Neural cell (in vitro differentiated cells): ENCODE measurements around the gene FAM168A. TPM values are rescaled to one million over a fixed set of nuclear protein-coding genes. Genes with fewer than 3 reads are reported as not detected.

Source experiments
- H2AFZ ChIP-seq: fragments of 200-600, 300-800 bp; sonication (generic), shearing (Covaris generic); 2 replicates; pipeline ENCODE4 v1.6.0; 2014; ENCODE audit warnings: low read depth, mild to moderate bottlenecking, antibody characterized with exemption, low read length, moderate library complexity
- H3F3A ChIP-seq: fragments of 200-600 bp; shearing (Covaris generic); 2 replicates; pipeline ENCODE4 v1.6.1; 2016; ENCODE audit warnings: mild to moderate bottlenecking, moderate library complexity, mixed read lengths, antibody characterized with exemption, low read length; ENCODE audit not compliant: insufficient read depth, poor library complexity, severe bottlenecking
- H3K27ac ChIP-seq: fragments of 200-600, 300-800 bp; sonication (generic), shearing (Covaris generic); 2 replicates; pipeline ENCODE4 v1.5.1; 2014; ENCODE audit warnings: mild to moderate bottlenecking, low read length, moderate library complexity
- H3K27me3 ChIP-seq: fragments of 300-800, 200-600 bp; sonication (generic), shearing (Covaris generic); 2 replicates; pipeline ENCODE4 v1.6.0; 2014; ENCODE audit warnings: mild to moderate bottlenecking, low read depth, low read length, moderate library complexity; ENCODE audit not compliant: insufficient read depth
- H3K36me3 ChIP-seq: fragments of 300-800, 200-600 bp; sonication (generic), shearing (Covaris generic); 2 replicates; pipeline ENCODE4 v1.5.1; 2014; ENCODE audit warnings: mild to moderate bottlenecking, antibody characterized with exemption, low read length, moderate library complexity; ENCODE audit not compliant: insufficient read depth
- H3K4me2 ChIP-seq: fragments of 300-800, 200-600 bp; sonication (generic), shearing (Covaris generic); 2 replicates; pipeline ENCODE4 v1.6.0; 2014; ENCODE audit warnings: mild to moderate bottlenecking, low read length
- H3K4me3 ChIP-seq: fragments of 300-800, 200-600 bp; sonication (generic), shearing (Covaris generic); 2 replicates; pipeline ENCODE4 v1.5.1; 2014; ENCODE audit warnings: mild to moderate bottlenecking, low read length, moderate library complexity
- H3K79me2 ChIP-seq: fragments of 200-600 bp; shearing (Covaris generic); replicated peaks from 2 replicates; pipeline ENCODE4 v1.6.0; 2014; ENCODE audit warnings: mild to moderate bottlenecking, low read length, moderate library complexity; ENCODE audit not compliant: insufficient read depth
- H3K9ac ChIP-seq: fragments of 300-800, 200-600 bp; sonication (generic), shearing (Covaris generic); 2 replicates; pipeline ENCODE4 v1.6.1; 2016; ENCODE audit warnings: mild to moderate bottlenecking, low read length, mixed read lengths
- H3K9me2 ChIP-seq: fragments of 200-600 bp; shearing (Covaris generic); 2 replicates; pipeline ENCODE4 v1.6.1; 2016; ENCODE audit warnings: mild to moderate bottlenecking, low read length, mixed read lengths; ENCODE audit not compliant: insufficient read depth
- H3K9me3 ChIP-seq: fragments of 200-600, 300-800 bp; sonication (generic), shearing (Covaris generic); 2 replicates; pipeline ENCODE4 v1.6.1; 2016; ENCODE audit warnings: mild to moderate bottlenecking, mixed run types, low read length, moderate library complexity, mixed read lengths
- H4K20me1 ChIP-seq: fragments of 200-600 bp; shearing (Covaris generic); 2 replicates; pipeline ENCODE4 v1.6.1; 2016; ENCODE audit warnings: mild to moderate bottlenecking, mixed run types; ENCODE audit not compliant: insufficient read depth
- EP300 ChIP-seq: fragments of 450-650 bp; conservative IDR thresholded peaks from 2 replicates; pipeline ENCODE4 v1.6.1; 2014; ENCODE audit warnings: antibody characterized with exemption, mild to moderate bottlenecking, moderate library complexity; ENCODE audit not compliant: poor library complexity, severe bottlenecking
- EZH2 ChIP-seq: fragments of 200-600, 300-800 bp; shearing (Covaris generic), sonication (generic); IDR thresholded peaks from 2 replicates; pipeline ENCODE4 v1.6.1; 2014; ENCODE audit warnings: antibody characterized with exemption, low read length, borderline replicate concordance, mild to moderate bottlenecking; ENCODE audit not compliant: insufficient read depth, poor library complexity, severe bottlenecking
- MXI1 ChIP-seq: fragments of 450-650 bp; conservative IDR thresholded peaks from 2 replicates; pipeline ENCODE4 v1.6.1; 2014; ENCODE audit warnings: antibody characterized with exemption, mild to moderate bottlenecking; ENCODE audit not compliant: poor library complexity, severe bottlenecking
- POLR2AphosphoS5 ChIP-seq: IDR thresholded peaks from 2 replicates; pipeline ENCODE4 v1.6.1; 2012
- RAD21 ChIP-seq: fragments of 450-650 bp; conservative IDR thresholded peaks from 2 replicates; pipeline ENCODE4 v1.6.1; 2014; ENCODE audit warnings: antibody characterized with exemption, mild to moderate bottlenecking, moderate library complexity
- SMC3 ChIP-seq: fragments of 450-650 bp; conservative IDR thresholded peaks from 2 replicates; pipeline ENCODE4 v1.6.1; 2014; ENCODE audit warnings: antibody characterized with exemption, mild to moderate bottlenecking, moderate library complexity; ENCODE audit not compliant: poor library complexity
- TAF1 ChIP-seq: IDR thresholded peaks from 2 replicates; pipeline ENCODE4 v1.6.1; 2012; ENCODE audit warnings: low read depth
- polyA plus RNA-seq: library from polyadenylated mRNA; depleted of rRNA; stranded (reverse); fragments of >200 nt; gene quantifications from 2 replicates; pipeline ENCODE4 v1.2.3, GENCODE V29; 2014
- TF ChIP-seq, protein P1 (sequence below): fragments of 450-650 bp; IDR thresholded peaks from 2 replicates; pipeline ENCODE4 v1.5.1; 2014; ENCODE audit warnings: antibody characterized with exemption, mild to moderate bottlenecking, moderate library complexity; ENCODE audit not compliant: poor library complexity, severe bottlenecking
- TF ChIP-seq, protein P2 (sequence below): IDR thresholded peaks from 2 replicates; pipeline ENCODE4 v1.6.1; 2012; ENCODE audit warnings: borderline replicate concordance

FAM168A gene
- polyA plus RNA-seq, 1 donor from 2014 or later: 67.3 TPM

DNA sequence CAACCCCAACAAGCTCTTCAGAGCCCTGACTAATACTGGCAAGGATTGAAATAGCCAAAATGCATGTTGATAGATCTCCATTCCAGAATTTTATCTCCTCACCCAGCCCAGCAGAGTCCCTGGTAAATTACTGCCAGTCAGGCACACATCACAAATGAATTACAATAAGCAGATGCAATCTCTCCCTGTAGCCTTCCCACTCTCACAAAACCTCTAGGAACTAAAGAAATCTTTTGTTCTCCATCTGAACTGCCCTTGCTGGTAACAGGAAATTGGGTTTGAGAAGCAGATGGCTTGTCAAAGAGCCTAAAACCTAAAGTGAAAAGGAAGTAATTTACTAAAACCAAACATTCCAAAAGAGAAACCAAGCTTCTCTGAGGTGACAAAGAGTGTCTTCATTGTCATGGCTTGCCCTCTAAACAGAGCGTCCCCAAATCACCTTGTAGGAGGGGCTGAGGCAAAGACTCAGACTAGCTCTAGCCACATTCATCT is 59.5 kb downstream of the FAM168A start:
- Histone ChIP-seq H3K9ac (no peak overlapping the region), H3K9me3 (no peaks in the 10 kb centered on the region), H3K4me2 (no peak overlapping the region), H3K27me3 (no peaks in the 10 kb centered on the region), H3K9me2 (no peaks in the 10 kb centered on the region), H4K20me1 (no peaks in the 10 kb centered on the region), H3K27ac (no peak overlapping the region), H2AFZ (no peak overlapping the region), H3K36me3 (no peaks in the 10 kb centered on the region), H3F3A (no peaks in the 10 kb centered on the region), H3K79me2 (peaks cover 27% of the 10 kb centered on the region), H3K4me3 (no peak overlapping the region)
- TF ChIP-seq SMC3: no peak
- no peak for TF ChIP-seq EZH2
- TF ChIP-seq, protein P1, sequence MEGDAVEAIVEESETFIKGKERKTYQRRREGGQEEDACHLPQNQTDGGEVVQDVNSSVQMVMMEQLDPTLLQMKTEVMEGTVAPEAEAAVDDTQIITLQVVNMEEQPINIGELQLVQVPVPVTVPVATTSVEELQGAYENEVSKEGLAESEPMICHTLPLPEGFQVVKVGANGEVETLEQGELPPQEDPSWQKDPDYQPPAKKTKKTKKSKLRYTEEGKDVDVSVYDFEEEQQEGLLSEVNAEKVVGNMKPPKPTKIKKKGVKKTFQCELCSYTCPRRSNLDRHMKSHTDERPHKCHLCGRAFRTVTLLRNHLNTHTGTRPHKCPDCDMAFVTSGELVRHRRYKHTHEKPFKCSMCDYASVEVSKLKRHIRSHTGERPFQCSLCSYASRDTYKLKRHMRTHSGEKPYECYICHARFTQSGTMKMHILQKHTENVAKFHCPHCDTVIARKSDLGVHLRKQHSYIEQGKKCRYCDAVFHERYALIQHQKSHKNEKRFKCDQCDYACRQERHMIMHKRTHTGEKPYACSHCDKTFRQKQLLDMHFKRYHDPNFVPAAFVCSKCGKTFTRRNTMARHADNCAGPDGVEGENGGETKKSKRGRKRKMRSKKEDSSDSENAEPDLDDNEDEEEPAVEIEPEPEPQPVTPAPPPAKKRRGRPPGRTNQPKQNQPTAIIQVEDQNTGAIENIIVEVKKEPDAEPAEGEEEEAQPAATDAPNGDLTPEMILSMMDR: no peak
- no peak for TF ChIP-seq POLR2AphosphoS5
- TF ChIP-seq, protein P2, sequence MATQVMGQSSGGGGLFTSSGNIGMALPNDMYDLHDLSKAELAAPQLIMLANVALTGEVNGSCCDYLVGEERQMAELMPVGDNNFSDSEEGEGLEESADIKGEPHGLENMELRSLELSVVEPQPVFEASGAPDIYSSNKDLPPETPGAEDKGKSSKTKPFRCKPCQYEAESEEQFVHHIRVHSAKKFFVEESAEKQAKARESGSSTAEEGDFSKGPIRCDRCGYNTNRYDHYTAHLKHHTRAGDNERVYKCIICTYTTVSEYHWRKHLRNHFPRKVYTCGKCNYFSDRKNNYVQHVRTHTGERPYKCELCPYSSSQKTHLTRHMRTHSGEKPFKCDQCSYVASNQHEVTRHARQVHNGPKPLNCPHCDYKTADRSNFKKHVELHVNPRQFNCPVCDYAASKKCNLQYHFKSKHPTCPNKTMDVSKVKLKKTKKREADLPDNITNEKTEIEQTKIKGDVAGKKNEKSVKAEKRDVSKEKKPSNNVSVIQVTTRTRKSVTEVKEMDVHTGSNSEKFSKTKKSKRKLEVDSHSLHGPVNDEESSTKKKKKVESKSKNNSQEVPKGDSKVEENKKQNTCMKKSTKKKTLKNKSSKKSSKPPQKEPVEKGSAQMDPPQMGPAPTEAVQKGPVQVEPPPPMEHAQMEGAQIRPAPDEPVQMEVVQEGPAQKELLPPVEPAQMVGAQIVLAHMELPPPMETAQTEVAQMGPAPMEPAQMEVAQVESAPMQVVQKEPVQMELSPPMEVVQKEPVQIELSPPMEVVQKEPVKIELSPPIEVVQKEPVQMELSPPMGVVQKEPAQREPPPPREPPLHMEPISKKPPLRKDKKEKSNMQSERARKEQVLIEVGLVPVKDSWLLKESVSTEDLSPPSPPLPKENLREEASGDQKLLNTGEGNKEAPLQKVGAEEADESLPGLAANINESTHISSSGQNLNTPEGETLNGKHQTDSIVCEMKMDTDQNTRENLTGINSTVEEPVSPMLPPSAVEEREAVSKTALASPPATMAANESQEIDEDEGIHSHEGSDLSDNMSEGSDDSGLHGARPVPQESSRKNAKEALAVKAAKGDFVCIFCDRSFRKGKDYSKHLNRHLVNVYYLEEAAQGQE: no peak
- no peak for TF ChIP-seq RAD21
- no peak for TF ChIP-seq MXI1
- no peak for TF ChIP-seq EP300
- TF ChIP-seq TAF1: no peak

DNA sequence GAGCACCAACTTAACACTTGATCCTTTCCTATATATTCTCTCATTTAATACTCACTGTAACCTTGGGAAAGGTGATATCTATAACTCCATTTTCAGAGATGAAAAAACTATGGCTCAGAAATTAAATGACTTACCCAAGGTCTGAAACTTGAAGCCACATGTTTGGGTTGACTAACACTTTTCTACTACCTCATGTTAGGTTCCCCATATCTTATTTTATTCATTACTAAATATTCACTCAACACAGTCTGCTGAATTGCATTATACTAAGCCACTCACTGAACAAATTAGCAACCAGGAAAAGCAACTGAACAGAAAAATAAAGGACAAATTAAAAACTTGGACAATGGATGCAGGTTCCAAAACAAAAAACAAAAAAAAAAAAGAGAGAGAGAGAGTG is 59.9 kb downstream of the FAM168A start:
- H3F3A ChIP-seq: no peaks in the 10 kb centered on the region
- H3K27ac ChIP-seq: no peak overlapping the region
- no peaks in the 10 kb centered on the region for H3K9me2 ChIP-seq
- H3K4me3 ChIP-seq: no peak overlapping the region
- no peak overlapping the region for H3K4me2 ChIP-seq
- no peaks in the 10 kb centered on the region for H3K9me3 ChIP-seq
- no peaks in the 10 kb centered on the region for H4K20me1 ChIP-seq
- no peaks in the 10 kb centered on the region for H3K36me3 ChIP-seq
- no peak overlapping the region for H2AFZ ChIP-seq
- peaks cover 24% of the 10 kb centered on the region for H3K79me2 ChIP-seq
- TF ChIP-seq TAF1 (no peak), EP300 (no peak), SMC3 (no peak), POLR2AphosphoS5 (no peak), MXI1 (no peak), EZH2 (no peak), RAD21 (no peak)
- TF ChIP-seq, protein P2: no peak
- TF ChIP-seq, protein P1: no peak
- H3K27me3 ChIP-seq: no peaks in the 10 kb centered on the region
- no peak overlapping the region for H3K9ac ChIP-seq
